ENCODE measurements around the gene MRPS18A.

- TF ChIP-seq, protein P1, sequence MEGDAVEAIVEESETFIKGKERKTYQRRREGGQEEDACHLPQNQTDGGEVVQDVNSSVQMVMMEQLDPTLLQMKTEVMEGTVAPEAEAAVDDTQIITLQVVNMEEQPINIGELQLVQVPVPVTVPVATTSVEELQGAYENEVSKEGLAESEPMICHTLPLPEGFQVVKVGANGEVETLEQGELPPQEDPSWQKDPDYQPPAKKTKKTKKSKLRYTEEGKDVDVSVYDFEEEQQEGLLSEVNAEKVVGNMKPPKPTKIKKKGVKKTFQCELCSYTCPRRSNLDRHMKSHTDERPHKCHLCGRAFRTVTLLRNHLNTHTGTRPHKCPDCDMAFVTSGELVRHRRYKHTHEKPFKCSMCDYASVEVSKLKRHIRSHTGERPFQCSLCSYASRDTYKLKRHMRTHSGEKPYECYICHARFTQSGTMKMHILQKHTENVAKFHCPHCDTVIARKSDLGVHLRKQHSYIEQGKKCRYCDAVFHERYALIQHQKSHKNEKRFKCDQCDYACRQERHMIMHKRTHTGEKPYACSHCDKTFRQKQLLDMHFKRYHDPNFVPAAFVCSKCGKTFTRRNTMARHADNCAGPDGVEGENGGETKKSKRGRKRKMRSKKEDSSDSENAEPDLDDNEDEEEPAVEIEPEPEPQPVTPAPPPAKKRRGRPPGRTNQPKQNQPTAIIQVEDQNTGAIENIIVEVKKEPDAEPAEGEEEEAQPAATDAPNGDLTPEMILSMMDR (IDR thresholded peaks at IDR 0.05), result peak in 1 of 4 experiments; percentile 17
- TF ChIP-seq POLR2A (IDR thresholded peaks at IDR 0.05), result peak; percentile 54 to 78
These were observed 58.5 kb downstream of the MRPS18A start, which contains the start of gene GTPBP2 for GRCh38 chr6:43629104-43629504.
